Bronchial epithelial cell (primary cell): Measurements from ENCODE around the gene ZNF692. TPM values are rescaled to one million over a fixed set of nuclear protein-coding genes. Genes with fewer than 3 reads are reported as not detected.

Source experiments
- DNase-seq: peaks from one replicate; pipeline ENCODE4 v3.0.0-alpha.2; 2010; ENCODE audit warnings: low read depth
- FAIRE-seq: peaks from 2 replicates; lab custom pipeline; 2011; peaks lifted over from hg19 to GRCh38; lab: Jason Lieb, UNC
- H3K27me3 ChIP-seq: 2 replicates; pipeline ENCODE4 v1.5.1; 2011; ENCODE audit warnings: low read length; ENCODE audit not compliant: control insufficient read depth, insufficient read depth
- H3K36me3 ChIP-seq: 2 replicates; pipeline ENCODE4 v1.5.1; 2011; ENCODE audit warnings: low read length; ENCODE audit not compliant: control insufficient read depth, insufficient read depth
- H3K4me3 ChIP-seq: 2 replicates; pipeline ENCODE4 v1.5.1; 2011; ENCODE audit warnings: mild to moderate bottlenecking, low read depth, low read length, control low read depth
- CTCF ChIP-seq: IDR thresholded peaks from 2 replicates; pipeline ENCODE4 v1.5.1; 2011; ENCODE audit warnings: mild to moderate bottlenecking, moderate library complexity, low read length, control low read depth, inconsistent platforms; ENCODE audit not compliant: insufficient read depth, severe bottlenecking
- total RNA-seq: library from RNA; depleted of rRNA; stranded (reverse); fragments of >200 nt; gene quantifications from 2 replicates; pipeline ENCODE4 v1.2.1, GENCODE V29; 2014

Gene ZNF692
- total RNA-seq, result 19.7 and 22.7 TPM in 2 replicates

GRCh38 chr1:248858891-248859889 lies at the start of gene ZNF692:
Gene ZNF692, minus strand, starts transcription at chr1:248859085. Its CDS starts 776 bp downstream, at chr1:248858309.
- DNase-seq, result peak; percentile 86
- Histone ChIP-seq H3K36me3 (peaks cover 13% of the 10 kb centered on the region), H3K4me3 (peak within 1 kb of the TSS; percentile 60), H3K27me3 (no peaks in the 10 kb centered on the region)
- no peak for TF ChIP-seq CTCF
- FAIRE-seq, result no peak

GRCh38 chr1:248906753-248907661 lies 48.1 kb upstream of the ZNF692 start:
- H3K36me3 ChIP-seq, result no peaks in the 10 kb centered on the region
- no peak for TF ChIP-seq CTCF
- peak overlapping the region; percentile 51 for H3K4me3 ChIP-seq
- no peaks in the 10 kb centered on the region for H3K27me3 ChIP-seq
- FAIRE-seq (no peak), DNase-seq (peak; percentile 21)

GRCh38 chr1:248906009-248906752 lies 47.3 kb upstream of the ZNF692 start, which contains the start of gene PGBD2:
Gene PGBD2, plus strand, starts transcription at chr1:248906235. Its CDS starts 7,628 bp downstream, at chr1:248913863.
- DNase-seq (peak; percentile 75), FAIRE-seq (no peak)
- no peaks in the 10 kb centered on the region for H3K27me3 ChIP-seq

GRCh38 chr1:248905662-248906008 lies 46.8 kb upstream of the ZNF692 start:
- no peak for FAIRE-seq
- no peak for DNase-seq
- Histone ChIP-seq H3K4me3 (peak overlapping the region; percentile 72), H3K27me3 (no peaks in the 10 kb centered on the region), H3K36me3 (no peaks in the 10 kb centered on the region)
- no peak for TF ChIP-seq CTCF

More at GRCh38 chr1:248906009-248906752, 47.3 kb upstream of the ZNF692 start, which contains the start of gene PGBD2:
- peak; percentile 77 for TF ChIP-seq CTCF
- Histone ChIP-seq H3K4me3 (peak within 1 kb of the TSS; percentile 72), H3K36me3 (no peaks in the 10 kb centered on the region)
